Astrocyte of the cerebellum (primary cell): ENCODE measurements around the gene SPATS1.
"Not testable (repeated sequence)": the region's sequence is repeated elsewhere in the genome, so short reads cannot be mapped to it uniquely, and the experiment has no call there.

ENCODE experiments used
- DNase-seq: peaks from one replicate; pipeline ENCODE4 v3.0.0-alpha.2; 2011; ENCODE audit warnings: low read depth
- H3K4me3 ChIP-seq: 2 replicates; pipeline ENCODE4 v1.5.1; 2011; ENCODE audit warnings: mild to moderate bottlenecking, low read depth, low read length, moderate library complexity
- CTCF ChIP-seq: IDR thresholded peaks from 2 replicates; pipeline ENCODE4 v1.5.1; 2012; ENCODE audit warnings: low read length, low read depth, moderate library complexity, mild to moderate bottlenecking; ENCODE audit errors: missing control alignments
- in situ Hi-C: cut with HindIII; loops from 2 replicates; pipeline ENCODE4 v1.10.0; 2017; ENCODE audit warnings: low sequenced_read_pairs

SPATS1 gene

DNA sequence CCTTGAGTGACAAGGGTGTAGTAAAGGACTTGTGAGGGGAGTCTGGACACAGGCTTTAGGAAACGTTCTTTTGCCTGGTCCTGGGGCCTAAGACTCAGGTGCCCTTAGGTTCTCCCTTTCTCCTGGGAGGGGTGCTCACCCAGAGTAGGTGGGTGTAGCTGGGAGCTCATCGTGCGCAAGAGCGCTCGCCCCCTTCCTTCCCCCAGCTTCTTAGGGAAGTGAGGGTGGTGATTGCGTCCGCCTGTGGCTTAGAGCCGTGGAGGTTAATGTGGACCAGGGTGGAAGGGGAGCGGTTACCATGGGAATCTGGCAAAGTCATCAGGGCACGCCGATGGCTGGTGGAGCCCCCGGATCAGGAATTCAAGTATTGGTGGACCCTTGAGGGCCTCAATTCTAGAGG, 26.0 kb upstream of the SPATS1 start:
- DNase-seq, result no peak
- H3K4me3 ChIP-seq, result no peak overlapping the region
- no peak for TF ChIP-seq CTCF
- in situ Hi-C loops, result no loop called here

- in situ Hi-C loops, result not testable (repeated sequence)
Measured at GRCh38 chr6:44317136-44317631, 25.3 kb upstream of the SPATS1 start.

GRCh38 chr6:44321210-44321609, 21.2 kb upstream of the SPATS1 start:
- H3K4me3 ChIP-seq, result no peak overlapping the region
- TF ChIP-seq CTCF, result no peak
- in situ Hi-C loops, result no loop called here
- no peak for DNase-seq

More at GRCh38 chr6:44317136-44317631, 25.3 kb upstream of the SPATS1 start:
- H3K4me3 ChIP-seq, DNase-seq: not testable (repeated sequence)

DNA sequence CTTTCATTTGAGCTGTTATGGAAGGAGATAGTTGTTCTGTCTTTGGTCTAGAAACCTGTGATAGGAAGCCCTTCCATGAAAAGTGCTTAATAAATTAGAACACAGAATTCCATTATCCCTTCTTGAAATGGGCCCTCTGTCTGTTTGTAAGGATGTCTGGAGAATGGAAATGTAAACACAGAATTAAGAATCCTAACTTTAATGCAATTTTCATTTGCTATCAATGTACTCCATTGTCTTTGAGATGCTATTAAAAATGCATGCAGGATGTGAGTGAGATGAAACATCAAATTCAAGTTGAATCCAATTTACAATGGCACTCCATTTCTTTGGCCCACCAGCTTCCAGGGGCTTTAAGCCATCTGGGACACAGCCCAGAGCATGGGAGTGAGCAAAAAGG, 15.4 kb upstream of the SPATS1 start:
- DNase-seq, result no peak
- no peak for TF ChIP-seq CTCF
- H3K4me3 ChIP-seq, result no peak overlapping the region
- in situ Hi-C loops, result no loop called here

DNA sequence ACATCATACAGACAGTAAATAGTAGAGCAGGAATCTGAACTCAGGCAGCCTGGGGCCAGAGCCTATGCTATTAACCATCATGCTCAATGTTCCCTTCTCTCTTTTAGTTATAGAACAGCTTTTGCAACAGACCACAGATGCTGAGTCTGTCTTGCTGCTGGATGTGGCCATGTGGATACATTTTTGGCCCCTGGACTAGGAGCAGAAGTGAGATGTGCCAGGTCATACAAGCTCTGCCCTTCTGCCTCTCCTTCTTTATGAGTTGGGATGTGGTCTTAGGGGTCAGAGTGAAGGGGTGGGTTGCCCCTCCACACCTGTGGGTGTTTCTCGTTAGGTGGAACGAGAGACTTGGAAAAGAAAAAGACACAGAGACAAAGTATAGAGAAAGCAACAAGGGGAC, 14.7 kb upstream of the SPATS1 start:
- in situ Hi-C loops, result no loop called here
- no peak for TF ChIP-seq CTCF
- DNase-seq, result no peak
- no peak overlapping the region for H3K4me3 ChIP-seq

DNA sequence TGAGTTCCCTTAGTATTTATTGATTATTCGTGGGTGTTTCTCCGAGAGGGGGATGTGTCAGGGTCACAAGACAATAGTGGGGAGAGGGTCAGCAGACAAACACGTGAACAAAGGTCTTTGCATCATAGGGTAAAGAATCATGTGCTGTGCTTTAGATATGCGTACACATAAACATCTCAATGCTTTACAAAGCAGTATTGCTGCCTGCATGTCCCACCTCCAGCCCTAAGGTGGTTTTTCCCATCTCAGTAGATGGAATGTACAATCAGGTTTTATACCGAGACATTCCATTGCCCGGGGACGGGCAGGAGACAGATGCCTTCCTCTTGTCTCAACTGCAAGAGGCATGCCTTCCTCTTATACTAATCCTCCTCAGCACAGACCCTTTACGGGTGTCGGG, 14.2 kb upstream of the SPATS1 start:
- in situ Hi-C loops, H3K4me3 ChIP-seq, DNase-seq: not testable (repeated sequence)

- TF ChIP-seq CTCF, result no peak
- no peak for DNase-seq
- in situ Hi-C loops, result no loop called here
Measured at GRCh38 chr6:44329858-44330257, 12.6 kb upstream of the SPATS1 start.

GRCh38 chr6:44332585-44332984, 9.9 kb upstream of the SPATS1 start:
- TF ChIP-seq CTCF, result no peak
- H3K4me3 ChIP-seq, result no peak overlapping the region
- peak; percentile 38 for DNase-seq
- in situ Hi-C loops, result no loop called here

More at GRCh38 chr6:44329858-44330257, 12.6 kb upstream of the SPATS1 start:
- H3K4me3 ChIP-seq, result no peak overlapping the region
